ENCODE data around the gene ITCH.
"Not testable (repeated sequence)": the region's sequence is repeated elsewhere in the genome, so short reads cannot be mapped to it uniquely, and the experiment has no call there.

ITCH gene

GRCh38 chr20:34514897-34515483 lies 151.9 kb downstream of the ITCH start:
- DNase-seq = no peak

- peak; percentile 32 for DNase-seq
These were observed 152.6 kb downstream of the ITCH start for GRCh38 chr20:34515484-34516246.

GRCh38 chr20:34516247-34517113 lies 153.4 kb downstream of the ITCH start, which contains the start of gene DYNLRB1:
Gene DYNLRB1 (plus strand): TSS chr20:34516422. CDS start chr20:34516459, 37 bp downstream.
- peak; percentile 78 for DNase-seq

GRCh38 chr20:34517114-34517505 lies 154.0 kb downstream of the ITCH start:
- no peak for DNase-seq

- DNase-seq = not testable (repeated sequence)
These were observed 155.8 kb downstream of the ITCH start for GRCh38 chr20:34518863-34519262.

GRCh38 chr20:34519841-34520240 lies 156.8 kb downstream of the ITCH start:
- not testable (repeated sequence) for DNase-seq

- peak; percentile 12 for DNase-seq
These were observed 160.1 kb downstream of the ITCH start for GRCh38 chr20:34522969-34523871.

- no peak for DNase-seq
These were observed 161.4 kb downstream of the ITCH start for GRCh38 chr20:34524426-34524825.

- no peak for DNase-seq
These were observed 162.3 kb downstream of the ITCH start for GRCh38 chr20:34525342-34525708.

GRCh38 chr20:34525709-34526416 lies 162.8 kb downstream of the ITCH start:
- DNase-seq = peak; percentile 80

GRCh38 chr20:34526466-34526865 lies 163.4 kb downstream of the ITCH start:
- no peak for DNase-seq

- no peak for DNase-seq
These were observed 163.9 kb downstream of the ITCH start for GRCh38 chr20:34527016-34527415.

GRCh38 chr20:34528921-34529297 lies 165.8 kb downstream of the ITCH start:
- DNase-seq = no peak

- DNase-seq = no peak
These were observed 166.7 kb downstream of the ITCH start for GRCh38 chr20:34529742-34530141.

GRCh38 chr20:34530342-34530741 lies 167.3 kb downstream of the ITCH start:
- no peak for DNase-seq

- no peak for DNase-seq
These were observed 168.7 kb downstream of the ITCH start for GRCh38 chr20:34531608-34532265.

- DNase-seq = no peak
These were observed 169.2 kb downstream of the ITCH start for GRCh38 chr20:34532320-34532719.

- DNase-seq = no peak
These were observed 169.7 kb downstream of the ITCH start for GRCh38 chr20:34532756-34533155.

GRCh38 chr20:34534391-34535165 lies 171.5 kb downstream of the ITCH start:
- DNase-seq = no peak

GRCh38 chr20:34535301-34535840 lies 172.3 kb downstream of the ITCH start:
- DNase-seq = no peak

Measured in NCI-H2029 treated with DMSO at 0.1 percent for 48 hours (cell line).